ENCODE data around the gene REXO4.

Gene REXO4

DNA sequence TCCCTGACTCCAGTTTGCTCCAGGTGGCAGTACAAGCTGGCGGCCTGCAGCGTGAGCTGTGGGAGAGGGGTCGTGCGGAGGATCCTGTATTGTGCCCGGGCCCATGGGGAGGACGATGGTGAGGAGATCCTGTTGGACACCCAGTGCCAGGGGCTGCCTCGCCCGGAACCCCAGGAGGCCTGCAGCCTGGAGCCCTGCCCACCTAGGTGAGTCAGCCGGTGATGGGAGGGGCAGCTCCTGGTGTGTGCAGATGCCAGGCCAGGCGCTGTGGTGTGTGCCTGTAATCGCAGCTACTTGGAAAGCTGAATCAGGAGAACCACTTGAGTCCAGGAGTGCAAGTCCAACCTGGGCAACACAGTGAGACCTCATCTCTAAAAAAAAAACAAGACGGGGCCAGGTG, 31.9 kb upstream of the REXO4 start:
- DNase-seq (ENCODE audit: low spot score): no peak

DNA sequence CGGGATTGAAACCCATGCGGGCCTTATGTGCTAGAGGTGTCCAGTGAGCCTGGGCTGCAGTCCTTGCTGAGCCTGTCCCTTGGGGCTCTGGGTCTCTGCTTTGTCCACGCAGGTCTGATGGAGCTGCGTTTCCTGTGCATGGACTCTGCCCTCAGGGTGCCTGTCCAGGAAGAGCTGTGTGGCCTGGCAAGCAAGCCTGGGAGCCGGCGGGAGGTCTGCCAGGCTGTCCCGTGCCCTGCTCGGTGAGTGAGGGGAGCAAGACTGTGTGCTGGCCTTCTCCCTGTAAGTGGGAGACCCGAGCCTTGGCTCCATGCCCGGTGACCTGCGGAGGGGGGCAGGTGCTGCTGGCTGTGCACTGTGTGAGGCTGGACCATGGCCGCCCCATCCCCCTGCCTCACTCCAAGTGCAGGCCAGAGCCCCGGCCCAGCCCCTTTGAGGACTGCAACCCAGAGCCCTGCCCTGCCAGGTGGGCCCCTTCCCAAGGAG, 30.7 kb upstream of the REXO4 start:
- DNase-seq (ENCODE audit: low spot score): no peak

DNA sequence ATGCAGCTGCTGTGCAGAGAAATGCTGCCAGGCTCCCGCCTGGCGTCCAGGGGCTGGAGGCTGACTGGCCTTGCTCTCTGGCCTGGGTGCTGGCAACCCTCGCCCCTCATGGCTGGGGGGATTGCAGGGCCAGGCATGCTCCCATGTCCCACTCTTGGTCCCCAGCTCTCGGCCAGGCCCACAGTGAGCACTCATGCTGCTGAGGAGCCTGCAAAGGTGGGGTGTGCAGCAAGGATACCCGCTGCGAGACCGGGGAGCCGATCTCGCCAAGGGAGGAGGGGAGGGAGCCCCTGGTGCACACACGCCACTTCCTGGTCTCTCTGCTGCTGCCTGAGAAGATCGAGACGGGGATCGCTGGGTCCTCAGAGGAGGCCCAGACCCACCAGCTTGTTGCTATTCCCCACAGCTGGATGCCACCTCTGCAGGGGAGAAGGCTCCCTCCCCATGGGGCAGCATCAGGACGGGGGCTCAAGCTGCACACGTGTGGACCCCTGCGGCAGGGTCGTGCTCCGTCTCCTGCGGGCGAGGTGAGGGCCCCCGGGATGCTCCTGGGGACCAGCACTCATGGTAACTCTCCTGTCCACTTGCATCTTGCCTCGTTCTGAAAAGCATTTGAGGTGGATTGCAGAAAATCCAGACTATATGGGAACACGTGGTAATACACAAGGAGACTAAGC, 27.6 kb upstream of the REXO4 start:
- DNase-seq (ENCODE audit: low spot score): no peak

DNA sequence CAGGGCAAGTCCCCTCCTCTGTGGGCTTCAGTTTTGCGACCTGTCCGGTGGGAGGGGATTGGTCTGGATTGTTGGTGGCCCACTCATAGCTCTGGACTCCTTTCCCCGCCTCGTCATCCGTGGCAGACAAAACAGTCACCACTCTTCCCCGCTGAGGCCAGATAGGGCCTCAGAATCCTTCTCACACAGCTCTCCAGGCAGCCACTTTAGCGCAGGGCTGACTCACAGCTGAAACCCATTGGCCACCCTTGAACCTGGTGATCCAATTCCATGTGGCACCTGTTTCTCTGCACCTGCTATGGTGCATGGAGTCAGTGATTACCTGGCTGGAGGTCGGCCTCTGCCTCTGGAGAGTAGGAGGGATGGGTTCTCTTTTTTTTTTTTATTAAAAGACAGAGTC, 26.2 kb upstream of the REXO4 start:
- no peak for DNase-seq (ENCODE audit: low spot score)

DNA sequence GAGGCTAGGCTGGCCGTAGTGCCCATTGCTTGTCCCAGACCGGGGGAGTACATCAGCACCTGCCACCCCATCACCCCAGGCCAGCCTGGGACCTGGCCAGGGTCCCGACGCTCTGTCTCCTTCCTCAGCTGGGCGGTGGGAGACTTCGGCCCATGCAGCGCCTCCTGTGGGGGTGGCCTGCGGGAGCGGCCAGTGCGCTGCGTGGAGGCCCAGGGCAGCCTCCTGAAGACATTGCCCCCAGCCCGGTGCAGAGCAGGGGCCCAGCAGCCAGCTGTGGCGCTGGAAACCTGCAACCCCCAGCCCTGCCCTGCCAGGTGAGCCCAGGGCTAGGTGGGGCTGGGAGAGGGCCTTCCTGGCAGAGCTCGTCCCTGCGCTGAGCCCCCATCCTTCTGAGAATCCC, 25.4 kb upstream of the REXO4 start:
- DNase-seq (ENCODE audit: low spot score): no peak

DNA sequence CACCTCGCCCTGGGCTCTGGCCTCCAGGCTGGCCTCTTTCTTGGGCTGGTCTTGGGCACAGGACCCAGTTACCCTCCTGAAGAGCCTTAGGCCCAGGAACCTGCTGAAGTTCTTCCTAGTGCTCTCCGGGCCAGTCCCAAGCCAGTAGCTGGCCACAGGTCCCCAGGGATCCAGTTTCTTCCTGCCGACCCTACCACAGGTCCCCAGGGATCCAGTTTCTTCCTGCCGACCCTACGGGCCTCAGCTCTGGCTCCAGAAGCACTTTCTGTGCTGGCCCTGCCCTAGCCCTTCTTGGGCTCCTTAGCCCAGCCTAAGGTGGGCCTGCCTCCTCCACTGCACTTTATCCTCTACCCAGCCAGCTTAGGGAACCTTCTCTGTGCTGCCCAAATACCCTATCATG, 23.8 kb upstream of the REXO4 start:
- DNase-seq (ENCODE audit: low spot score): no peak

DNA sequence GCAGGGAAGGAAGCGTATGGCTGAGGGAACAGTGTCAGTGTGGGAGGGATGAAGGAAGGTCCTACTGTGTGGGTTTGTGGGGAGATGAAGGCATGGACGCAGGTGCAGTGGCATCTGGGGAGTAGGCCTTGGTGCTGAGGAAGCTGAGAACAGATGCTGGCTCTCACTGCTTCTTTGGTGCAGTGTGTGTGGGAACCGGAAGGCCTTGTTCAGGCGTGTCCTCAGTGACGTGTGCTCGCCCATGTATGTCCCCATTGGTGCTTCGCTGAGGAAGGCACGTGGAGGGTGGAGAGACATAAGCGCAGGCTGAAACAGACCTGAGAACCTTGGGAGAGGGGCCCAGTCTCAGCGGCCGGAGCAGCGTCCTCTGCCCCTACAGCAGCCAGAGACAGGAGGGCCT, 23.1 kb upstream of the REXO4 start:
- no peak for DNase-seq (ENCODE audit: low spot score)

DNA sequence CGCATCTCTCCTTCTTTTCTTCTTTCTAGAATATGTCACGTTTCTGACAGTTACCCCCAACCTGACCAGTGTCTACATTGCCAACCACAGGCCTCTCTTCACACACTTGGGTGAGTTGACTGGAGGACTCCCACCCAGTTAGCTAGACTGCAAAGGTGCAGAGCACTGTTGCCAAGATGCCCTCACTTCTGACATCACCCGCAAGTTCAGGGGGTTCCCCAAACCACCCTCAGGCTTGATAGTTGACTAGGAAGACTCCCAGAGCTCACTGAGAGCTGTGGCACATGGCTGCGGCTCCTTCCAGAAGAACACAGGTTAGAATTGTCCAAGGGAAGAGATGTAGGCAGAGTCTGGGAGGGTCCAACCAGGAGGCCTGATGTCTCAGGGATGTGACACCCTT, 21.5 kb upstream of the REXO4 start:
- DNase-seq (ENCODE audit: low spot score): no peak

DNA sequence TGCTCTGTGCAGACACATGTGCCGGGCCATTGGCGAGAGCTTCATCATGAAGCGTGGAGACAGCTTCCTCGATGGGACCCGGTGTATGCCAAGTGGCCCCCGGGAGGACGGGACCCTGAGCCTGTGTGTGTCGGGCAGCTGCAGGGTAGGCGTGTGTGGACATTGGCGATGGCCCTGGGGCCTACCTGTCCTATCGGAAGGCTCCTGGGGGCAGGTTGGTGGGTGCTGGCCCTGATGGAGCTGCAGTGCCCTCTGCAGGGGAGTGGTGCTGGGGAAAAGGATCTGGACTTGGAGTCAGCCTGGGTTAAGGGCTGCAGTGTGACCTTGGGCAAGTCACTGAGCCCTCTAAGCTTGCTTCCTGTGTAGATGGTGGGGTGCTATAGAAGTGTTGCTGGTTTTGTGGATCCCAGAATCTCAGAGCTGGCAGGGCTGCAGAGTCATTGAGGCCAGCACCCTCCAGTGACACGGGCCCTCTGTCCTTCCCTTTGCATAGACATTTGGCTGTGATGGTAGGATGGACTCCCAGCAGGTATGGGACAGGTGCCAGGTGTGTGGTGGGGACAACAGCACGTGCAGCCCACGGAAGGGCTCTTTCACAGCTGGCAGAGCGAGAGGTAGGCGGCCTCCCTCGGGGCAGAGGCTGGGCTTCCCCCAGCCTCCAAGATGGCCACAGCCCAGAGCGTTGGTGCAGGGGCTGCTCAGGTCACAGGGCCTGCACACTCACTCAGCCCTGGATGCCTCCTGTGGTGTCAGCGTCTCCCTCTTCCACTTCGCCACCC, 20.1 kb upstream of the REXO4 start:
- DNase-seq (ENCODE audit: low spot score): no peak

DNA sequence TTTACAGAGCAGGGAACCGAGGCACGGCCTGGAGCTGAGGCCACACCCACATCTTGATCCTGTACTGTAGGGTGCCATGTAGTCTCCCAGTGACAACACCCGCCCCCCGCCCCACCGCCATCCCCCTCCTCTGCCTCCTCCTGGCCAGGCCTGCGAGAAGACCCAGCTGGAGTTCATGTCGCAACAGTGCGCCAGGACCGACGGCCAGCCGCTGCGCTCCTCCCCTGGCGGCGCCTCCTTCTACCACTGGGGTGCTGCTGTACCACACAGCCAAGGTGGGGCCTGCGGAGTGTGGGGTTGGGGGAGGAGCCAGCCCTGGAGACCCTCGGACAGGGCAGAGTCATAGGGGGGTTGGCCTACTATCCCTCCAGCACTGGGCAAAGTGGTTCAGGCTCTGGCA, 18.9 kb upstream of the REXO4 start:
- no peak for DNase-seq (ENCODE audit: low spot score)

DNA sequence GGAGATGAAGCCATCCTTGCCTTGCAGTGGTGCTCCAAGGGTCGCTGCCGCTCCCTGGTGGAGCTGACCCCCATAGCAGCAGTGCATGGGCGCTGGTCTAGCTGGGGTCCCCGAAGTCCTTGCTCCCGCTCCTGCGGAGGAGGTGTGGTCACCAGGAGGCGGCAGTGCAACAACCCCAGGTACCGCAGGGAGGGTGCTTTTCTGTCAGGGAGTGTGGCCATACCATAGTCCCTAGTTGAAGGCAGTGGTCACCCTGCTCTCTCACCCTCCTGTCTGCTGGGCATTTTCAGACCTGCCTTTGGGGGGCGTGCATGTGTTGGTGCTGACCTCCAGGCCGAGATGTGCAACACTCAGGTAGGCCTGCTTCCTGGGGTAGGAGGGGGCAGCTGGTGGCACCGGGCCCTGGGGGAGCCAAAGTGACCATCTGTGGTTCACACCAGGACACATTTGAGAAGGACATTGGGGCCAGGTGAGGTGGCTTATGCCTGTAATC, 15.6 kb upstream of the REXO4 start:
- no peak for DNase-seq (ENCODE audit: low spot score)

DNA sequence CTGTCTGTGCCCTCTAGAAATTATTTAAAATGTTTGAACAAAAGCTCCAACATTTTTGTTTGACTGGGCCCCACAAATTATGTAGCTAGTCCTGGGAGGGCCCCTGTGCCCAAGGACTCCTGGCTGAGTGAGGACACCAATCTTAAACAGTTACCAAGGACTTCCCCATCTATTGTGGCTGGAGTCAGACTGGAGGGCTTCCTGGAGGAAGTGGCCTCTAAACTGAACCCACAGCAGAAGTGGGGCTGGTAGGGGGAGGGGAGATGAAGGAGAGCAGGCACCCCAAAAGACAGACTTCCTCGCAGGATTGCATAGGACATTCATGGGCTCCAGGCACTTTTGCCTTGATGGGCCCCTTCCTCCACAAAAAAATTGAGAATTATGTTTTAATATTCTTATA, 12.4 kb upstream of the REXO4 start:
- no peak for DNase-seq (ENCODE audit: low spot score)

DNA sequence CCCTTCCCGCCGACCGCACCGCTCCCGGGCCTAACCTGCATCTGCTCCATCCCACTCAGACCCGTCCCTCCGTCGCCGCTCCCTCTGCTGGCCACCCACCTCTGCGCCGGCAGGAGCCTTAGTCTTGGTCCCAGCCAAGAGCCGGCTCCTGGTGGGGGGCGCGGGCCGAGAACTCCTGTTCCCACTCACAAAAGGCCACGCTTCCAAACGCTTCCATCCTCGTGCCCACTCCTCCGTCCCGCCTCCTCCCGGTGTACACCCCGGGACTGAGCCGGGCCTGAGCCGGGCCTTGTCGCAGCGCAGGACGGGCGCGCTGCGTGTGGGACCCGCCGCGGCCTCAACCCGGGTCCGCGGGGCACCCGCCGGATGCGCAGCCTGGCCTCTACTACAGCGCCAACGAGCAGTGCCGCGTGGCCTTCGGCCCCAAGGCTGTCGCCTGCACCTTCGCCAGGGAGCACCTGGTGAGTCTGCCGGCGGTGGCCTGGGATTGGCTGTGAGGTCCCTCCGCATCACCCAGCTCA, 11.9 kb upstream of the REXO4 start:
- no peak for DNase-seq (ENCODE audit: low spot score)

DNA sequence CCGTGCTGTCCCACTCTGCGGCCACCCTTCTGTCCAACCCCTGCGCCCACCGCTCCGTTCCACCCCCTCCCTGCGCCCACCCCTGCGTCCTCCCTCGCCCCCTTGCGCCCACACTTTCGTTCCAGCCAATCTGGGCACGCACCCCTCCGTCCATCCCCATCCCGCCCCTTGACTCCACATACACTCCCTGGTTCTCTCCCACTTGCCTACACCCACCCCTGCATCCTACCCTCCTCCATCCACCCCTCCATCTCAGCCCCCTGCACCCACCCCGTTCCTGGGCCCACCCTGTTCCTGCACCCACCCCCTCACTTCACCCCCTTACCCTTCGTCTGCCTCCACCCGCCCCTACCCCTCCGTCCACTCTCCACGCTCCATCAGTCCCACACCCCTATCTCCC, 11.4 kb upstream of the REXO4 start:
- DNase-seq (ENCODE audit: low spot score): no peak

DNA sequence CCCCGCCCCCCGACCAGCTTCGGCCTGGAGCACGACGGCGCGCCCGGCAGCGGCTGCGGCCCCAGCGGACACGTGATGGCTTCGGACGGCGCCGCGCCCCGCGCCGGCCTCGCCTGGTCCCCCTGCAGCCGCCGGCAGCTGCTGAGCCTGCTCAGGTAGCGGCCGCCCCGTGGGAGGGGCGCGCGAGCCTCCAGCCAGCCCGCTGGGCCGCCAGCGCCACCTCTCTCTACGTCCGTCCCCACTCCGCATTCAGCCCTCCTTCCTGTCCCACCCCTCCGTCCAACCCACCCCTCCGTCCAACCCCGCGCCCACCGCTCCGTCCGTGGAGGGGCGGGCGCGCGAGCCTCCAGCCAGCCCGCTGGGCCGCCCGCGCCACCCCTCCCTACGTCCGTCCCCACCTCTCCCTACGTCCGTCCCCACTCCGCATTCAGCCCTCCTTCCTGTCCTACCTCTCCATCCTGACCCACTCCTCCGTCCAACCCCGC, 10.8 kb upstream of the REXO4 start:
- DNase-seq (ENCODE audit: low spot score): no peak

DNA sequence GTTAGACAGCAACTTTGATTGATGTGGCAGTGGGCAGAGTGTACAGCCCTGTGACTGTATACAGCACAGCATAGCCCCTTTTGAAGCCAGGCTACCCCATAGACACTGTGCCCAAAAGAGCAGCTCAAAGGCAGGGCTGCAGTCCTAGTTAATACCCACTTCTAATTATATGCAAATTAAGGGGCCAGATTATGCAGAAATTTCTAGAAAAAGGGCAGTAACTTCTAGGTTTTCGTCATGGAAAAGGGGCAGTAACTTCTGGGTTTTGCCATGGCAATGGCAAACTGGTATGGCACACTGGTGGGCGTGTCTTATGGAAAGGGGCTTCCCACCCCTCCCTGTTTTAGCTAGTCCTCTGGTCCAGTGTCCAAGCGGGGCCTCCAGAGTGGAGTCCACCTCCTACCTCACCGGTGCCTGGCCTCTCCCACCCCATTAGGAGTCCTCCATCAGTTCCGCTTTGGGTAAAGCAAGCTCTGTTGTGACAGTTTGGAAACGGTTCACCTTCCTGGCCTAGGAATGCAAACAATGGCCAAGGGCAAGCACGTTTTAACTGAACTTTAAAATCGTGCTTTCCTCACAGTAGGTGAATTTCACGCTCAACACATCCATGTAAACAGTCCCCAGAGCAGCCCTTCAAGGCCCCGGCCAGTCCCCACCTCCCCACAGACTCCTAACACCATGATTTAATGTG, 10.0 kb upstream of the REXO4 start:
- no peak for DNase-seq (ENCODE audit: low spot score)

DNA sequence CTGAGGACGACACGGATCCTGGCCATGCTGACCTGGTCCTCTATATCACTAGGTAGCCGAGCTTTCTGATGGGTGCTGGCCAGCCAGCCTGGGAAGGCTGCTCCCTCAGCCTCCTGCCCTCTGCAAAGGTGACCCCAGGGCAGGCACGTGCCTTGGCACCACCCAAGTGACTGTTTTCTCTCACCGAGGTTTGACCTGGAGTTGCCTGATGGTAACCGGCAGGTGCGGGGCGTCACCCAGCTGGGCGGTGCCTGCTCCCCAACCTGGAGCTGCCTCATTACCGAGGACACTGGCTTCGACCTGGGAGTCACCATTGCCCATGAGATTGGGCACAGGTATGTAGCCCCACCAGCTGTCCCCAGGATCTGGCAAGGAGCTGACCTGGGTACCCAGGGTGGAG, 8.2 kb upstream of the REXO4 start:
- DNase-seq (ENCODE audit: low spot score): no peak

DNA sequence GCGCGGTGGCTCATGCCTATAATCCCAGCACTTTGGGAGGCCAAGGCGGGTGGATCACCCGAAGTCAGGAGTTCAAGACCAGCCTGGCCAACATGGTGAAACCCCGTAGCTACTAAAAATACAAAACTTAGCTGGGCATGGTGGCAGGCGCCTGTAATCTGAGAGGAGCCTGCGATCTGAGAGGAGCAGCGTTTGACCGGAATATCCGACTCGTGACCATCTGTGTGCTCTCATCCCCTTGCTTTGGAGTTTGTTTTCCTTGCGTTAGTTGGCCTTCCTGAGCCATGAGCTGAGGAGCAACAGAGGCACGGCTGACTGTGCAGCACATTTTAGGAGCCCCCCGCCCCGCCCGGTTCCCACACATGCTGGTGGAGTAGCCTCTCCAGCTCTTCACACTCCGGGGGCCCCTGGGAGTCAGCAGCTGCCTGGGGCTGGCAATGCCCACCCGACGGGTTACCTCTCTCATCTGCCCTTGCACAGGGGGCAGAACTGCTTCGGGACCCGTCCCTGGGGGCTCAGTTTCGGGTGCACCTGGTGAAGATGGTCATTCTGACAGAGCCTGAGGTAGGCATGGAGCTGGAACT, 7.3 kb upstream of the REXO4 start:
- DNase-seq (ENCODE audit: low spot score): no peak

DNA sequence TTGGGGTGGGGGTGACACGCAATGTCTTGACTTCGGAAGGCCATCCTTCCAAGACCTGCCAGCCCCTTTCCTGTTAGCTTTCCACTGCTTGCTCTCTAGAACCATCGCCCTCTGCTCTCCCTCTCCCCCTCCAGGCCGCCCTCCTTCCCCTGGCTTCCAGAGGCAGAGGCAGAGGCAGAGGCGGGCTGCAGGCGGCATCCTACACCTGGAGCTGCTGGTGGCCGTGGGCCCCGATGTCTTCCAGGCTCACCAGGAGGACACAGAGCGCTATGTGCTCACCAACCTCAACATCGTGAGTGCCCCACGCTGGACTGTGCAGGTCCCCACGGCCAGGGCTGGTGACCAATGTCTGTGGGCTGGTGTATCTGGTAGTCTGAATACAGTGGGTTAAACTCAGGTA, 6.4 kb upstream of the REXO4 start:
- no peak for DNase-seq (ENCODE audit: low spot score)

DNA sequence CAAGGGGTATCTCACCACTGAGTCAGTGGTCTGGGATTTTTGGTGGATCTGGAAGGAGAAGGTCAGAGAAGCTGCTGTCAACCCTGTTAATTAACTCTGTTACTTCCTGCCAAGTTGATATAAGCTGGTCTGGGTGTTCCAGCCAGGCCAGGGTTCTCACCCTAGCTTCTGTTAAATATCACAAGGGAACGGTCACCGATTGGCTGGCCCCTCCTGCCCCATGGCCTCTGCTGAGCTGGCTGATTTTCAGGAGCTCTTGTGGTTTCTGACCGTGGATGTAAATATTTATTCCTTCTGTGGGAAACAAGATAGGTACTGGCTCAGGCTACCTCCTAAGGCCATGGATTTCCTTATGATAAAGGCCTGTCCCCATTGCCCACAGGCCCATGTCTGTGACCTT, 5.4 kb upstream of the REXO4 start:
- DNase-seq (ENCODE audit: low spot score): no peak

DNA sequence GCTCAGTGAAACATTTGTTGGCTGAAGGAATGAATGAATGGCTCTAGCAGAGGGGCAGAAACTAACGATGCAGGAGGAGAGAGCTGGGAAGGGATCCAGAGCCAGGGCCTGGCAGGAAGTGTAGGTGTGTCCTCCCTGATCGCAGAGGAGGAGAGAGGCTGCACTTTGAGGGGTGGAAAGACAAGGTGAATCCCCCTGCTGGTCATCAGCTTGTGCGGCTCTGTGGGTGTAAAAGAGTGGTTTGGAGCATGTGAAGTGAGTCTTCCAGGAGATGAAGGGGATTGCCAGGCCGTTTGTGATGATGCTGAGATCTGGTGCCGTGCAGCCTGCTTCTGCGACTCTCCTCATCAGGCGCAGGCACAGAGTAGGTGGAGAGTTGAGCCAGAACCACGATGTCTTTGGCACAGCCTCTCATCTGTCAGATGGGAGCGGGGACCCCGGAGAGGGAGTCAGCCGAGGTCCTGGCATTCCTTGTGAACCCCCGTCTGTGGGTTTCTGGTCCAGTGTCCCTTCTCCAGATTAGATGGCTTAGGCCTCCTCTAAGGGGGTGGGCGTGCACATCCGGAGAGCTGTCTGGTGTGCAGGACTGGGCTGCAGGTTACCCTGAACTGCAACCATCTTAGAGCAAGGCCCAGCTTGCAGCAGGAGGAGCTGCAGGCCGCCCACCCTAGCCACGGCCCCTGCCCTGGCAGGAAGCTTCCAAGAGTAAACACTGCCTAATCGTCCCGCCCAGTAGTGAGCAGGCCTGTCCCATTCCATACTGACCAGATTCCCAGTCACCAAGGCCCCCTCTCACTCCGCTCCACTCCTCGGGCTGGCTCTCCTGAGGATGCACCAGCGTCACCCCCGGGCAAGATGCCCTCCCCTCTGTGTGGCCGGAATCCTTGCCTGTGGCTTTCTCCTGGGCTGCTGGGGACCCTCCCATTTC, 4.1 kb upstream of the REXO4 start, which contains the start of gene ADAMTS13:
Gene ADAMTS13, plus strand, starts transcription at position 753 of the 928 bp plus-strand sequence. Its CDS starts 77 bp downstream, at position 830.
- DNase-seq (ENCODE audit: low spot score): peak; percentile 25

All from CD4-positive, alpha-beta T cell treated with Interleukin-15 for 4 hours (primary cell).